HG03108 (cell line): ENCODE data around the gene EP400.

Experiments used
- ATAC-seq: cut with Tn5 transposase; IDR thresholded peaks from one replicate; pipeline ENCODE4 v1.9.1; 2021; ENCODE audit warnings: moderate library complexity; ENCODE audit not compliant: unreplicated experiment

EP400 gene

DNA sequence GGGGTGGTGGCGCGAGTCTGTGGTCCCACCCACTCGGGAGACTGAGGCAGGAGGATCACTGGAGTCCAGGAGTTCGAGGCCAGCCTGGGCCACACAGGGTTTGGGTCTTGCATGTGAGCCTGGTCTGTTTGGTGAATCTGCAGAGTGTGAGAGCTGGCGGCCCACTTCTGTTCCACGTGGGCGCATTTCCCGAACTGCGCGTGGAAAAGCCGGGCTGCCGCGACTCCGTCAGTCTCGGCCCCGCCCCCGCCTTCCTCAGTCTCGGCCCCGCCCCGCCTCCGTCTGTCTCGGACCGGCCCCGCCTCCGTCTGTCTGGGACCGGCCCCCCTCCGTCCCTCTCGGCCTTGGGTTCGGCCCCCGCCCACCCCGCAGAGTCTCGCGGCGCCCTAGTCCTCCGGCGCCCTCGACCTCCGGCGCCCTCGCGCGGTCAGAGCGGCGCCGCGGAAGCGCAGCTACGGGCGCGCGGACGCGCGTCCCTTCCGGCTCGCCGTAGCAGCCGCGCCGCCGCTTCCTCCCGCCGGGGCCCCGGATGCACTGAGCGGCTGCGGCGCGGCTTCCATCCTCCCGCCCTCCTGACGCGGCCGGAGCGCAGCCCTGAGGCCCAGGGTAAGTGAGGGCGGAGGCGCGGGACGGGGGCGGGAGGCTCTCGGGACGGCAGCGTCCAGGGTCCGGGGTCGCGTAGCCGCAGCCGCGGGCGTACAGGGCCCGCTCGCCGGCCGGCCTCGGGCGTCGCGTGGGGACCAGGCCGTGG, at the start of gene EP400:
Gene EP400, plus strand, starts transcription at position 512 of the 751 bp plus-strand sequence. CDS start 10,678 bp downstream, outside the sequence.
- ATAC-seq: peak; percentile 88

- ATAC-seq: no peak
These were observed 49.3 kb upstream of the EP400 start for GRCh38 chr12:131900397-131900796.

- ATAC-seq: no peak
These were observed 48.1 kb upstream of the EP400 start for GRCh38 chr12:131901431-131902331.

GRCh38 chr12:131902332-131903241, 47.2 kb upstream of the EP400 start:
- no peak for ATAC-seq

DNA sequence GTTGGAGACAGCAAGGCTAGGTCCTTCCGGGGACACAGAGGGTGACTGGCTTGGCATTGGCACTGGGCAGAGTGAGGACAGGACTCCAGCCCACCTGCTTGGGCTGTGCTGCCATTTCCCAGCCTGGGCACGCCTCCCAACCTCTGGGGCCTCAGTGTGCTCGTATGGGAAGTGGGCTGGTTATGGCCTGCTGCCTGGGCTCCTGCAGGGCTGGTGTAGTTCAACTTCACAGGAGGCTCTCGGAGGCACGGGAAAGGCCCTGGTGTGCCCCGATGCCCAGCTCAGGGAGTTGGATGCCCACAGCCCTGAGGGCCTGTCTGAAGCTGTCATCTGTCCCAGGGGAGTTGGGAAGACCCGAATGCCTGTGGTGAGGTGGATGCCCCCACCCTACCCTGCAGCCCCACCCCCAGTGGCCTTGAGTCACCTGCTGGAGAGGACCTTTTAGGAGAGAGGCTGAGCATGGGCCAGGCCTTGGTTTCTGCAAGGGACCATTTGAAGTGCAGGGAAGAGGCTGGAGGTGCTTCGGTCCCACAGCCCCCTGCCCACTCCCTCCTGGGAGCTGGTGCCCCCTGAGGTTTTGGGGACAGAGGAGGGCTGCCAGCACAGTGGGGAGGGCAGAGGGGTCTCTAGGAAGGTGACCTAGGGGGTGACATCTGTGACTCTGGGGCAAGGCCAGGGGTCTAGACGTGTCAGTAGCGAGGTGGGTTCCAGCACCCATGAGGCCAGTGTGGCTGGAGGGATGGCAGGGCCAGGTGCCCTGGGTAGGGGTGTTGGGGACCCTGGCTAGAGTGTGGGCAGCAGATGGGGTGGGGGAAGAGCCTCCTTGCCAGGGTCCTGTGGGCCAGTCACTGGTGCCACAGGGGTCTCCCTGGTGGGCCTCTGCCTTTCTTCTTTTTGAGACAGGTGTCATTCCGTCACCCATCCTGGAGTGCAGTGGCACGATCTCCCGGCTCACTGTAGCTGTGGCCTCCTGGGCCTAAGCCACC, 46.2 kb upstream of the EP400 start:
- ATAC-seq: no peak

DNA sequence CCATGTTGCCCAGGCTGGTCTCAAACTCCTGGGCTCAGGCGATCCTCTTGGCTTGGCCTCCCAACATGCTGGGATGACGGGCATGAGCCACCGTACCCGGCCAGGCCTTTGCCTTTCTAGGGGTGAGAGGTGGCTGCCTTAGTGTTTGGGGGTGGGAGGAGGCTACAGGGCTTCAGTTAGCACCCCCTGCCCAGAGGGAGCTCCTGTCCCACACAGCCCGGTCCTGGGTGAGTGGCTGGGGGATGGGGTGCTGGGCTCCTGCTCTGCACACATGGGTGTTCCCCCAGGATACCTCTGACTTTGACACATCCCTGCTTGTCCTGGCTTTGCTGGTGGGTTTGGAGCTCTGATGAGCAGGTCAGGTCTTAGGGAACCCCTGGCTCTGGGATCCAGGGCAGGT, 45.4 kb upstream of the EP400 start:
- ATAC-seq: no peak

GRCh38 chr12:131905081-131905629, 44.6 kb upstream of the EP400 start:
- ATAC-seq: no peak

- no peak for ATAC-seq
These were observed 44.1 kb upstream of the EP400 start for GRCh38 chr12:131905630-131906091.

DNA sequence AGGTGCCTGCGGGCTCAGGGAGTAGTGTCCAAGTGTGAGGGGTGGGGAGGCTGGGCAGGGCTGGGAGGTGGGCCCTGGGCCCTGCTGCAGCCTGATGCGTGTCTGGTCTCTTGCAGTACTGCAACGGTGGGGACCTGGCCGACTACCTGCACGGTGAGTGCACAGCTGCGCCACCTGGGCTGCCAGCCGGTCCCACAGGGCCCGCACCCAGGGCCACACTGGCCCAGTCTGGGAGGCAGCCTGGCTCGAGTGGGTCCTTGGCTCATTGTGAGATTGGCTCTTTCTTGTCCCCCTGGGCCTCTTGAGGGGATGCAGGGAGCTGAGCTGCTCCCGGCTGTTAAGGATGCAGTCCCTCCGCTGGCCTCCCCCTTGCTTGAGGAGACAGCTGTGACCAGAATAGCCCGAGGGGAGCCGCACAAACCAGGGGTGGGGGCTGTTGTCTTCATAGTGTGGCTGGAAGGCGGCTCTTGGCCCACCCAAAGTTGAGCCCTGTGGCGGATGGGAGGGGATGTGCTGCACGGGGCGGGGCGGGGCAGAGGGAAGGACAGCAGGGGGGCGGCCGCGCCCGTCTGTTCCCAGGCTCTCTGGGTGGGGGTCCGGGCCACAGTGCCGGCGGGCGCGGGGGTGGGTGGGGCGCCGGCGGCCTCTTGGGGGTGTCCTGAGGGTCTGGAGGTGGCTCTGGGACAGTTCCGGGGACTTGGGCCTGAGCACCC, 42.2 kb upstream of the EP400 start:
- ATAC-seq: no peak

GRCh38 chr12:131908092-131909080, 41.4 kb upstream of the EP400 start:
- ATAC-seq: no peak

GRCh38 chr12:131909081-131909751, 40.5 kb upstream of the EP400 start:
- ATAC-seq: no peak

DNA sequence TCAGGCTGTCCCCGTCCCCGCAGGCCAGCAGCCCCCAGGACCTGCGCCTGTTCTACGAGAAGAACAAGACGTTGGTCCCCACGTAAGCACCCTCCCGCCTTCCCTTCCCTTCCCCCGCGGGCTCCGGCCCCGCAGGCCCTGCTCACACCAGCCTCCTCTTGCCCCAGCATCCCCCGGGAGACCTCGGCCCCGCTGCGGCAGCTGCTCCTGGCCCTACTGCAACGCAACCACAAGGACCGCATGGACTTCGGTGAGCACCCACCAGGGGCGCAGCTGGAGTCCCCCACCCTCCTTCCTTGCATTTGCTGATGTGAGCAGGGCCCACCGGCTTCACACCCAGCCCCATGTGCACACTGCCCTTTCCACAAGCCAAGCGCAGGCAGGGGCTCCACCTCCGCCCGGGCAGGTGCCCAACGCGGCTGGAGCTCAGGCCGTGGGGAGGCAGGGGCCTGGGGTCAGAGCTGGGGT, 40.0 kb upstream of the EP400 start:
- no peak for ATAC-seq

DNA sequence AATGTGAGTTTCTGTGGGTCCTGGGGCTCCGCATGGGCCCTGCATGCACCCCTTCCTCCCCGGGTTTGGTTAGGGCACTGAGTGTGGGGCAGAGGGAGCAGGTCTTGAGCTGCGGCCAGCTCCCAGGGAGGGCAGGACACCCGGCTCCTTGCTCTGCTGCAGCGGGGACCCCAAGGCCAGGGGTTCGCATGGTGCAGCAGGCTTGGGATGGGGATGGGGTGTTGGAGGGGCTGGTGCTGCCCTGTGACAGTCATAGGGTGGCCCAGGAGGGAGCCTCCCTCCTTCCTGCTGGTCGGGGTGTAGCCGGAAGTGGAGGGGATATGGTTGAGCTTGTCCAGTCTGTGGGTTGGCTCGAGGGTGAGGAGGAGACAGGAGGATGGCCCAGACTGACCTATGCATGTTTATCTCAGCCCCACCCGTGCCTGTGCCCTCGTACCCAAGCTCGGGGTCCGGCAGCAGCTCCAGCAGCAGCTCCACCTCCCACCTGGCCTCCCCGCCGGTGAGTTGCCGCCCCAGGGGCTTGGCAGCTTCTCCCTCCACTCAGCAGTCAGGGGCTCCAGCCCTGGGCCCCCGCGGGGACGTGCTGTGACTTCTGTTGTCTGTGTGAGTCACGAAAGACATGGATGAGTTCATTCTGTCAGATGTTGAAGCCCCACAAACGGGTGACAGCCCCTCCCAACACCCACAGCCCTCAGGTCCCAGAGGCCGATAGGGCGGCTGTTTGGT, 39.3 kb upstream of the EP400 start:
- no peak for ATAC-seq

DNA sequence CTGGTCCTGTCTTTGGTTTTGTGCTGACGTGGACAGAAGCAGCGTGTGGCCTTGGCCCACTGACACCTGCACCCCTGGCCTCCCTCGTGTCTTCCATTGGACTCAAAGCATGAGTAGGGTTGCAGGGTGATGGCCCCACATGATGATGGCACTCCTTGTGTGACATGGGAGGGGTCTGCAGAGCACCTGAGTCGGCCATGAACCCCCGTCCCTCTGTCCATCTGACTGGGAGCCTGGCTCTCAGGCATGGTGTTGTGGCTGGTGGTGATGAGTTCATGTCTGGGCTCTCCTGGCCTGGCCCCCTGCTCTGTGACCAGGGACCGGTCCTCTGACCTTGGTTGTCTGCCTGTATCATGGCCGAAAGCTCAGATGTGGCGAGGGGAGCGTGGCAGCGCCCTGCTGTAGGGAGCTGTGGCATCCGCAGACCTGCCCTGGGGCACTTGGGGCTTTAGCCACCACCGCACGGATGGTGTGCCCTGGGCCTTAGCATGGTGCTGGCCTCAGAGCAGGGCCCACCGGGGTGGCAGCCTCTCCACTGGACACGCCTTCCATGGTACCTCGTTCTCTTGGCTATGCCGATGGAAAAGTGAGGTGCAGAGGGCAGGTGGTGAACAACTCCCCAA, 38.6 kb upstream of the EP400 start:
- no peak for ATAC-seq

- ATAC-seq: no peak
These were observed 37.8 kb upstream of the EP400 start for GRCh38 chr12:131911851-131912477.
